Measurements from ENCODE around the gene ARRB2.
"Not testable (repeated sequence)": the region's sequence is repeated elsewhere in the genome, so short reads cannot be mapped to it uniquely, and the experiment has no call there.

ARRB2 gene
- total RNA-seq = 92.3 reads per million, percentile 81 among the genes with 10 or more reads in this experiment

- peak; percentile 97 for DNase-seq
These were observed at the start of gene ARRB2 for GRCh38 chr17:4709794-4710692. Gene ARRB2 (plus strand): TSS chr17:4710632. CDS start chr17:4710722, 90 bp downstream.

GRCh38 chr17:4663711-4664110 lies 46.7 kb upstream of the ARRB2 start:
- no peak for DNase-seq

- no peak for DNase-seq
These were observed 46.2 kb upstream of the ARRB2 start for GRCh38 chr17:4664230-4664629.

GRCh38 chr17:4665027-4665426 lies 45.4 kb upstream of the ARRB2 start:
- DNase-seq = no peak

GRCh38 chr17:4666296-4666695 lies 44.1 kb upstream of the ARRB2 start:
- DNase-seq = no peak

GRCh38 chr17:4667166-4667565 lies 43.3 kb upstream of the ARRB2 start:
- DNase-seq = no peak

- no peak for DNase-seq
These were observed 38.3 kb upstream of the ARRB2 start for GRCh38 chr17:4672055-4672630.

GRCh38 chr17:4672751-4673150 lies 37.7 kb upstream of the ARRB2 start:
- DNase-seq = no peak

- no peak for DNase-seq
These were observed 37.3 kb upstream of the ARRB2 start for GRCh38 chr17:4673169-4673568.

GRCh38 chr17:4673986-4674684 lies 36.3 kb upstream of the ARRB2 start:
- DNase-seq = no peak

GRCh38 chr17:4674685-4674998 lies 35.8 kb upstream of the ARRB2 start:
- no peak for DNase-seq

- DNase-seq = no peak
These were observed 34.6 kb upstream of the ARRB2 start for GRCh38 chr17:4675791-4676190.

- DNase-seq = no peak
These were observed 33.6 kb upstream of the ARRB2 start for GRCh38 chr17:4676791-4677190.

GRCh38 chr17:4678448-4679026 lies 31.9 kb upstream of the ARRB2 start:
- no peak for DNase-seq

GRCh38 chr17:4679658-4680057 lies 30.8 kb upstream of the ARRB2 start:
- DNase-seq = no peak

GRCh38 chr17:4683739-4684138 lies 26.7 kb upstream of the ARRB2 start:
- not testable (repeated sequence) for DNase-seq

- DNase-seq = not testable (repeated sequence)
These were observed 20.6 kb upstream of the ARRB2 start for GRCh38 chr17:4689872-4690271.

- no peak for DNase-seq
These were observed 19.7 kb upstream of the ARRB2 start for GRCh38 chr17:4690745-4691144.

- DNase-seq = no peak
These were observed 18.7 kb upstream of the ARRB2 start for GRCh38 chr17:4691686-4692085.

GRCh38 chr17:4693416-4693815 lies 17.0 kb upstream of the ARRB2 start:
- no peak for DNase-seq

- no peak for DNase-seq
These were observed 14.0 kb upstream of the ARRB2 start for GRCh38 chr17:4696437-4696805.

GRCh38 chr17:4699401-4700056 lies 10.9 kb upstream of the ARRB2 start:
- not testable (repeated sequence) for DNase-seq

- DNase-seq = no peak
These were observed 9.3 kb upstream of the ARRB2 start for GRCh38 chr17:4701116-4701515.

All from effector CD4-positive, alpha-beta T cell (primary cell).